ENCODE data around the gene MACROD2. TPM values are rescaled to one million over a fixed set of nuclear protein-coding genes. Genes with fewer than 3 reads are reported as not detected.

The MACROD2 gene
- total and polyA plus RNA-seq, 7 donors, result 0.20 to 4.8 (median 0.87) TPM

DNA sequence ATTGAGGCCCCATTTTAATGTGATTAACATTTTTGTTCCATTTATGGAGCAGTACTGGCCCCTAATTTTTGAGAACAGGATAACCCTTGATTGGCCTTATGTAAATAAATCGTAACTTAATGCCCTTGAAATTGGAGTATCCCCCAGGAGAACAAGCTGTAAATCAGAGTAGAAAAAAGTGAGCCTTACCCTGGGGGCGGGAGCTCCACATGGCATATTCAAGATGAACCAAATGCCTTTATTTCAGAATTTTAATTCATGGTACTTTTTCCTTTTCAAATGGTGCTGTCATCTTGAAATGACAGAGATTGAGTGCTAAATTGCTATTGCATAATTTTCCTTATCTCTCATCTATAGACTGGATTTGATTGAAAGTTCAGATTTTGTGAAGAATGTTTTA, 1151.6 kb downstream of the MACROD2 start:
- Histone ChIP-seq H3K27ac (no peak overlapping the region), H3K4me1 (no peaks in the 10 kb centered on the region), H3K27me3 (ENCODE audit: insufficient read depth in 3 of 3, low read length in 2 of 3) (no peaks in the 10 kb centered on the region), H3K4me3 (no peak overlapping the region), H3K9me3 (no peaks in the 10 kb centered on the region), H3K36me3 (ENCODE audit: insufficient read depth in 1 of 2, low read depth in 1 of 2) (no peaks in the 10 kb centered on the region)
- ATAC-seq (no peak), DNase-seq (no peak)
- 53 to 58% (median 57%) methylated on average over 2 of the region's 2 CpGs for WGBS, 3 donors
- TF ChIP-seq, protein P1, sequence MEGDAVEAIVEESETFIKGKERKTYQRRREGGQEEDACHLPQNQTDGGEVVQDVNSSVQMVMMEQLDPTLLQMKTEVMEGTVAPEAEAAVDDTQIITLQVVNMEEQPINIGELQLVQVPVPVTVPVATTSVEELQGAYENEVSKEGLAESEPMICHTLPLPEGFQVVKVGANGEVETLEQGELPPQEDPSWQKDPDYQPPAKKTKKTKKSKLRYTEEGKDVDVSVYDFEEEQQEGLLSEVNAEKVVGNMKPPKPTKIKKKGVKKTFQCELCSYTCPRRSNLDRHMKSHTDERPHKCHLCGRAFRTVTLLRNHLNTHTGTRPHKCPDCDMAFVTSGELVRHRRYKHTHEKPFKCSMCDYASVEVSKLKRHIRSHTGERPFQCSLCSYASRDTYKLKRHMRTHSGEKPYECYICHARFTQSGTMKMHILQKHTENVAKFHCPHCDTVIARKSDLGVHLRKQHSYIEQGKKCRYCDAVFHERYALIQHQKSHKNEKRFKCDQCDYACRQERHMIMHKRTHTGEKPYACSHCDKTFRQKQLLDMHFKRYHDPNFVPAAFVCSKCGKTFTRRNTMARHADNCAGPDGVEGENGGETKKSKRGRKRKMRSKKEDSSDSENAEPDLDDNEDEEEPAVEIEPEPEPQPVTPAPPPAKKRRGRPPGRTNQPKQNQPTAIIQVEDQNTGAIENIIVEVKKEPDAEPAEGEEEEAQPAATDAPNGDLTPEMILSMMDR (IDR thresholded peaks at IDR 0.05), result no peak
- intact Hi-C loops (cut with DNase I), result no loop called here

DNA sequence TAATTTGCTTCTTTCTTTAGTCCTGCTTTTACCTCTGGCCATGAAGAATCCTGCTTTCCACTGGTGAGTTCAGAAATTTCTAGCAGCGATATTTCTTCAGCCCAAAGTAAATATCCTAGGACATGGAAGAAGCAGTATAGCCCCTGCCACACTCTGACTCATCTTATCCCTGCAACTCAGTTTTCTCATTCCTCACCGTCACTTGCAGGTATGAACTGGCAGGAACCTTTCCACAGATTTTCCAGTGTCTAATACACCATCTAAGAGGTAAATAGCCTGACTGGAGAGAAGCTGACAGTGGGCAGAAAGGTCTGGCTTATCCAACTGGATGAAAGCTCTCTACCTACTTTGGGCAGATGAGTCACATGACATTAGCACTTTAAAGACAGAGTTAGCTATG, 1158.8 kb downstream of the MACROD2 start:
- Histone ChIP-seq H3K9me3 (no peaks in the 10 kb centered on the region), H3K4me3 (no peak overlapping the region), H3K27me3 (ENCODE audit: insufficient read depth in 3 of 3, low read length in 2 of 3) (no peaks in the 10 kb centered on the region), H3K4me1 (no peaks in the 10 kb centered on the region), H3K27ac (no peak overlapping the region), H3K36me3 (ENCODE audit: insufficient read depth in 1 of 2, low read depth in 1 of 2) (no peaks in the 10 kb centered on the region)
- no peak for DNase-seq
- 65 to 86% (median 66%) methylated on average over 2 of the region's 2 CpGs for WGBS, 3 donors
- intact Hi-C loops (cut with DNase I), result no loop called here
- no peak for ATAC-seq
- TF ChIP-seq, protein P1 (IDR thresholded peaks at IDR 0.05), result no peak

DNA sequence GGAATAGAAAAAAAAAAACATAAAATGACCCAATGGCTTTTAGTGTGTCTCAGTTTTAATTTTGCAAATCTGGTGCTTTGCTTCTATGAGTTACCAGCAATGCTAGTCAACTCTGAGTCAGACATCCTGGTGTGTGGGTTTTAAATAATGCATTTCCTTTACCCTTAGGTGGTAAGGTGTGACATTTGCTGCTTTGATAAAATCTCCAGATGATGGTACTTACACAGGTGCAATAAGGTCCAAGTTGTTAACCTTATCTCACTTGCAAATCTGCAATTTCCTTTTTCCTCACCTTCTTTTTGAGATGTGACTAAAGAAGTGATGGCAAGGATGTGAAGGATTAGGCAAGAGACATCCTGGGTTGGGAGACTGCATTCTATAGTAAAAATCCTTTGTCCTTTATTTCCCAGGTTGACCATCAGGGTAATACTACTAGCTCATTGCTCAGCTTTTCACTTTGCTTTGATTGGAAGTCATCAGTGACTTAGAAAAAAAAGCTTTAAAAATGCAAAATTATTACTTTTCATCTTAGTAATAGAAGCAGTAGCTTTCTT, 1160.6 kb downstream of the MACROD2 start:
- Histone ChIP-seq H3K4me3 (no peak overlapping the region), H3K9me3 (no peaks in the 10 kb centered on the region), H3K27me3 (ENCODE audit: insufficient read depth in 3 of 3, low read length in 2 of 3) (no peaks in the 10 kb centered on the region), H3K27ac (no peak overlapping the region), H3K4me1 (no peaks in the 10 kb centered on the region), H3K36me3 (ENCODE audit: insufficient read depth in 1 of 2, low read depth in 1 of 2) (no peaks in the 10 kb centered on the region)
- TF ChIP-seq, protein P1 (IDR thresholded peaks at IDR 0.05), result no peak
- DNase-seq (no peak), ATAC-seq (no peak)
- intact Hi-C loops (cut with DNase I), result no loop called here

DNA sequence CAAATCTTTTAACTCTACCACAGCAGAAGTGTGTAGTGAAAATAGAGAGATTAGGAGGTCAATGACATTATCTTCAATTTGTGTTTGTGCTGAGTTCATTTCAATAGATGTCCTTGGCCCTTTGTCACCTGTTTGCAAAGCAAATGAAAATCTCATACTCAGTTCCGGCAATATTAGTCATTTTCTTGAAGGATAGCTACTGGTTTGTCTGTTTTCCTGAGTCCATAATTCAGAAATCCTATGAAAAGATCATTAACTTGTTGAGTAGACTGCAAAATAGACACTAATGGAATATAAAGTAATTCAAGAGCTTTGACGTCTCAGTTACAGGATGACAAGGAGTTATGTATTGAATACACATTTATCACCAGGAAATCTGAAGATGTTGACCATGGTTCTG, 1163.2 kb downstream of the MACROD2 start:
- TF ChIP-seq, protein P1 (IDR thresholded peaks at IDR 0.05), result no peak
- intact Hi-C loops (cut with DNase I), result no loop called here
- H3K27me3 ChIP-seq (ENCODE audit: insufficient read depth in 3 of 3, low read length in 2 of 3), result no peaks in the 10 kb centered on the region

DNA sequence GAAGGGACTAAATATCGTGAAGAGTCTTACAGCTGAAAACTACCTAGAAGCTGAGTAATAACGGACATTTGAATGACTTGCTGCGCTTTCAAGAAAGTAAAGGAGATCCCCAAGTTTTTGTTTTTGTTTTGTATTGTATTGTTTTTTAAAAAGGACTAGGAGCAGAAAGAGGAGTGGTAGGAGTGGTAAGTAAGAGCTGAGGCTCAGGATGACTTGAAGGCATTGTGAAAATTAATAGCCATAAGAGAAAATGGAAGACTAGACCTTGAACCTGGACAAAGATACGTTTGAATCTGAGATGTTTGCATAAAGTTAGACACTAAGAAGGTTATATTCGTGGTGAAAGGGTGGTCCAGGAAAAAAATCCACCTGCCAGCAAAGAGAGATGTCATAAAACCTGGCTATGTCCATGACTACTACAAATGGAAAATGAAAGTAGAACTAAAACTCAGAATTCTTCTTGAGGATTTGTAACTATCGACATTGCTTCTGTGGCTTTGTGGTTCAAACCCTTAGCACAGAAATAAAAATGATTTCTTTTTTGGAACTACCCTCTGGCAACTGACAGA, 1166.8 kb downstream of the MACROD2 start:
- intact Hi-C loops (cut with DNase I), result no loop called here
- ATAC-seq, result no peak
- Histone ChIP-seq H3K27ac (no peak overlapping the region), H3K4me3 (no peak overlapping the region), H3K4me1 (no peaks in the 10 kb centered on the region), H3K36me3 (ENCODE audit: insufficient read depth in 1 of 2, low read depth in 1 of 2) (no peaks in the 10 kb centered on the region), H3K9me3 (no peaks in the 10 kb centered on the region), H3K27me3 (ENCODE audit: insufficient read depth in 3 of 3, low read length in 2 of 3) (no peaks in the 10 kb centered on the region)
- no peak for DNase-seq
- TF ChIP-seq, protein P1 (IDR thresholded peaks at IDR 0.05), result no peak
- WGBS, 3 donors, result 64 to 79% (median 68%) methylated on average over 6 of the region's 6 CpGs

More for the DNA sequence above, 1163.2 kb downstream of the MACROD2 start:
- no peaks in the 10 kb centered on the region for H3K4me1 ChIP-seq
- H3K27ac ChIP-seq, result no peak overlapping the region
- no peaks in the 10 kb centered on the region for H3K36me3 ChIP-seq (ENCODE audit: insufficient read depth in 1 of 2, low read depth in 1 of 2)
- no peaks in the 10 kb centered on the region for H3K9me3 ChIP-seq
- WGBS, 3 donors, result 37 to 70% (median 61%) methylated on average over 2 of the region's 2 CpGs
- ATAC-seq, result no peak
- no peak overlapping the region for H3K4me3 ChIP-seq
- DNase-seq, result no peak

Data from psoas muscle (tissue), 8 donors.